GM18502 (cell line): ENCODE results near the gene HSPBAP1.
"Not testable (repeated sequence)": the region's sequence is repeated elsewhere in the genome, so short reads cannot be mapped to it uniquely, and the experiment has no call there.

Experiments used
- ATAC-seq: cut with Tn5 transposase; IDR thresholded peaks from one replicate; pipeline ENCODE4 v1.9.1; 2021; ENCODE audit warnings: mild to moderate bottlenecking; ENCODE audit not compliant: unreplicated experiment, poor library complexity

HSPBAP1 gene

DNA sequence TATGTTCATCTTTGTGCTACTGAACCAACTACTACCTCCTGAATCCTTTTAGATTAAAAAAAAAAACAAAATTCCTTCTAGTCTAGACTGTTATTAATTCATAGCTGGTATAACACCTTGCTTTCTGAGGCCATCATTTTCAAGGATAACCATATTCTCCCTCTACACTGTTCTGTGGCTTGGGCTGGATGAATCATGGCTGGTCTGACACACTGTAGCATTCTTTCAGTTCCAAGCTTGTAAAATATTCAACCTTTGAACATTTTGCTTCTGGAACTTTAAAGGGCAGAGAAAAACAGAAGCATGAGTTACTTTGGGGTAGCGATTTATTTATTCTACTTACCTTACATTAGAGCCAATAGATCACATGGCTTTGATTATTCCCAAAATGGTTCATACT is 7.6 kb downstream of the HSPBAP1 start:
- no peak for ATAC-seq

DNA sequence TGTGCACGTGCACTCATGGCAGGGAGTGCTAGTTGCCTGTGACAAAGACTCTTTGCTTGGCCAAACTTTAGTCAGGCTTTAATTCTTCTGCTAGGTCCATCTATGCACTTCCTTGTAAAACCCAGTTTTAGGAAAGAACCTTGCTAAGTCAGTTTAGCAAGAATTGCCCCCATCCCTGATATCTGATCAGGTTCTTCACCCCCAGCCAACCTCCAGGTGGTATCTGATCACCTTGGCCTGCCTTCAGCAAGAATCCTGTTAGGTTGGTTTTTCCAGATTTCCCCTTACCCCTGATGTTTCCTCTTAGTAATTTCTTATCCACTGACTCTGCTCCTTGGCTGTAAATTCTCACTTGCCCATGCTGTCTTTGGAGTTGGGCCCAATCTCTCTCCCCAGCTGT is 8.4 kb downstream of the HSPBAP1 start:
- no peak for ATAC-seq

DNA sequence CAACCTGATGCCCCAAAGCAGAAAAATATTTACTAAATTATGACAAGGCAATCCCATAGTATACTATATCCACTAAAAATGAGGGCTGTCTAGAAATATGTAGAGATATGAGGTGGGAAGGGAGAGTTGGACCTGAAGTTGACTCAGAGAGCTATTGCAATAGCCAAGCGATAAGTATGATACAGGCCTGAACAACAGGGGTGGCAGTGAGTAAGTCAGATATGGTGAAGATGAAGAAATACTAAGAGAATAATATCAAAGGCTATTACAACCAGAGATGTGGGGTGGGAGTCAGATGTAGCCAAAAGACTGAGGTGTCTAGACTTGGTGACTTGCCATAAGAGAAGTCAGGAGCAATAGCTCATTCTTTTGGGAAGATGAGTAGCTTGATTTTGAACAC is 9.2 kb downstream of the HSPBAP1 start:
- ATAC-seq = no peak

DNA sequence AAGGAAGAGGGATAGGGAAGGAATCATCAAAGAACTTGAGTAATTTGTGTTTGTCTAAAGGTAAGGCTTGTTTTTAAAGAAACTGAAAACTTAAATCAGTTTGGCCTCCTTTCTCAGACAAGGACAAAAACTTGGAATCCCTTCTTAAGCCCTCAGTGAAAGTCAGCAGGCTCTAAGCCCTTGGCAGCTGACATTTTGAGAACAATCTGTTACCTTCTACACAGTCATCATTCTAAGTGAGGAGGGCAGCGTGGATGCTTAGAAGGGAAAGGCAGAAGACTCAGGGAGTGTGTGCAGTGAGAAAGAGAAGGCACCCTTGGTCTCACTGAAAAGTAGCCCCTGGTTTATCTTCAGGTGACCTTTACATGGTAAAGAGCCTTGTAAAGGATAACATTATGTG is 10.8 kb downstream of the HSPBAP1 start:
- ATAC-seq = no peak

DNA sequence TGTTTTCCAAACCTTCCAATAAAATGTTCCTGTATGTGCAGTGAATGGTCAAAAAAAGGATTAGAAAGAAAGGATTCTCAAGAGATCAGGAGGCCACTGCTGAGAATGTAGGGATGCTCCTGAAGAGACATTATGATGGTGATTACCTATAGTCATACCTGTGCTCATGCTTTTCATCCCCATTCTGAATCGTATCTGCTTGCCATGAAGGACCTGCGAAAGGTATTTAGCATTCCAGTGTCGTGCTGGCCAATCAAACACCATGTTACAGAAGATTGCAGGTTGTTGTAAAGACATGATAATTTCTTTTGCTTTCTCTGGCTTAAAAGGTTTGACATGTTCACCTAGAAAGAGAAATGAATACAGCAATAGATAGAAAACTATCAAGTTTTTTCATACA is 16.1 kb downstream of the HSPBAP1 start:
- ATAC-seq = no peak

DNA sequence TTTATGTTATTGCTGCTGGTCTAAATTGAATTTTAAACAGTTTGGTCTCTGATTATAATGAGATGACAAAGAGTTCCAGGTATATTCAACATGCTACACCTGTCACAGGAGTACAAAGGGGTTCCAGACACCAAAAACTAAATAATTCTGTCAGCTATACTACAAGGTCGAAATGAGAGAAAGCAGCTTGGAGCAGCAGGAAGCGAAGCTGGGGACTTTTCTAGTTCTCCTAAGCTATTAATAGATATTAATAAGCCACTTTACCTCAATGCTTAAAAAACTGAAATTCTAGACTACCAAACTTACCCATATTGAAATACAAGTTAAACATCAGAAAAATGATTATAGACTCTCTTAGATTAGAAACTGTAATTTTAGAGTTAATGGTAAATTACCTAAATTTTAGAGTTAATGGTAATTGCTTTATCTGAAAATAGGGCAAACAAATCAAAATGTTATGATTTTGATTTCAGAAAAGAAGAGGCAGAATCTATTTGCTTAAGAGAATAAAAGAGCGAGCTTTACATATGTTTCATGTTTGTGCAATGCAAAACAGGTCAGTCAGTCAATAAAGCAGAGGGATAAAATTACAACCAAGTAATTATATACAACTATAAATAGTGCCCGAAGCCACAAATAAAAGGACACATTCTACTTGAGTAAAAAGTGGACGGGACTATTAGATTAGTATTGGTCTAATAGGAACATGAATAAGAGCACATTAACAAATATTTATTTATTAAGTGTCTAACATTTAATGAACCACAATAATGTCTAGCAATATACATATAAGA is 16.8 kb downstream of the HSPBAP1 start:
- no peak for ATAC-seq

DNA sequence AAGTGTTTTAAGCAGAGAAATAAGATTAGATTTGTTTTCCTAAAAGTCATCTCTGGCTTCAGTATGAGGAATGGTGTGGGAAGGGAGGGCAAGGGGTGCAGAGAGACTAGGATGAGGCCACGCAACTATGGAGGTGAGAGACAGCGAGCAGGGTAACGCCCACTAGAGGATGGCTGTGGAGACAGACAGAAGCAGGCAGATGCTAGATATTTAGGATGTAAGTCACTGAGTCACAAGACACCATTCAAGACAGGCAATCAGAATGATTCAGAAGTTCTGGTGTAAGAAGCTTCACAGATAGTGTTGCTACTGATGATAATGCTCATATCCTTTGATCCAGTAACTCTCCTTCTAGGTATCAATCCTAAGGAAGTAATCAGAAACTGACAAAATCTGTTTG is 19.1 kb downstream of the HSPBAP1 start:
- peak; percentile 16 for ATAC-seq

DNA sequence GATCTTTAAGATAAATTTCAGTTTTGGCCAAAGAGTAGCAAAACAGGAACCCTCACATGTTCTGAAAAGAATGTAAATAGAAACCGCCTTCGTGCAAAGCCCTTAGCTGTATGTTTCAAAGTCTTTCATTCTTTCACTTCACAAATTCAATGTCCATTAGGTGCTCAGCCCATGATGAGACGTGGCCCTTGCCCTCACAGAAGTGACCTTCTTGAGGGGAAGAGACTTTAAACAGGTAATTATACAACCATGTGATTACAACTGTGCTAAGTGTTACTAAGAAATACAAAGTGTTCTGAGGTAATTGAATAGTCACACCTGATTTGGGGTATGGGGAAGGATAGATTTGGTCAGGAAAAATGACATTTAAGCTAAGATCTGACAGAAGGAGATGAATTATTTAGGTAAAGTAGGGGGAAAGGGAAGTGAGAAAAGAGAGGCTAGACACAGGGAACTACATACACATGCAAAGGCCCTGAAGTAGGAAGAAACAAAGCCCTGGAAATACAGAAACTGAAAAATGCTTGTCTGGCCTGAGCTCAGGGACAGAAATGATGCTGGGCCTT is 19.6 kb downstream of the HSPBAP1 start:
- peak; percentile 71 for ATAC-seq

DNA sequence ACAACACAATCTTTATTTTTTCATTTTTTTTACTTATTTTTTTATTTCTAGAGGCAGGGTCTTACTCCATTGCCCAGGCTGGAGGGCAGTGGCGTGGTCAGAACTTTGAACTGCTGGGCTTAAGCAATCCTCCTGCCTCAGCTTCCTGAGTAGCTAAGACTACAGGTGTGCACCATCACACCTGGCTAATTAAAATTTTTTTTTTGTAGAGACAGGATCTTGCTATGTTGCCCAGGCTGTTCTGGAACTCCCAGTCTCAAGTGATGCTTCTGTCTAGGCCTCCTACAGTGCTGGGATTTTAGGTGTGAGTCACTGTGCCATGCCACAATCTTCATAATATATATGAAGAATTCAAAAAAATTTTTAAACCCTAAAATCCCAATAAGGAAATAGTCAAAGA is 20.8 kb downstream of the HSPBAP1 start:
- no peak for ATAC-seq

DNA sequence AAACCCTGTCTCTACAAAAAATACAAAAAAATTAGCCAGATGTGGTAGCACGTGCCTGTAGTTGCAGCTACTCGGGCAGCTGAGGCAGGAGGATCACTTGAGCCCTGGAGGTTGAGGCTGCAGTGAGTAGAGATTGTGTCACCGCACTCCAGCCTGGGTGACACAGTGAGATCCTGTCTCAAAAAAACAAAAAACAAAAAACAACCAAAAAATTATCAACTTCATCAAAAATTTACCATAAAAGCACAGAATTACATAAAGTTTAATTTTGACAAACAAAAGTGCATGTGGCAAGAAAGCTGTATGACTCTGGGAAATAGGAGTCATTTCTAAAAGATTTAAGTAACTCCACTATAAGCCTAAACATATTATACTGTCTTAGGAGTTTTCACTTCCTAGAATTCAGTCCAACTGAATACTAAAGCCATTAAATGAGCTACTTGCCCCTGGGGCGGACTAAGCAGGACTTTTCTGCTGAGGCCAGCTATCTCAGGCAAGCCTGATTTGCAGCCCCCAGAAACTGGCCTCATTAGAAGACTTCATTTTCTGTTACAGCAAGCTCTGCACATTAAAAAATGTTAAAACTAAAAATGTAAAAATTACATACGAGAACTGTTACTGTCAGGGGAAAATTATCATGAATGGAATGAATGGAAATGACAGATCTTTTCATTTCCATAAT is 23.0 kb downstream of the HSPBAP1 start:
- ATAC-seq = no peak

DNA sequence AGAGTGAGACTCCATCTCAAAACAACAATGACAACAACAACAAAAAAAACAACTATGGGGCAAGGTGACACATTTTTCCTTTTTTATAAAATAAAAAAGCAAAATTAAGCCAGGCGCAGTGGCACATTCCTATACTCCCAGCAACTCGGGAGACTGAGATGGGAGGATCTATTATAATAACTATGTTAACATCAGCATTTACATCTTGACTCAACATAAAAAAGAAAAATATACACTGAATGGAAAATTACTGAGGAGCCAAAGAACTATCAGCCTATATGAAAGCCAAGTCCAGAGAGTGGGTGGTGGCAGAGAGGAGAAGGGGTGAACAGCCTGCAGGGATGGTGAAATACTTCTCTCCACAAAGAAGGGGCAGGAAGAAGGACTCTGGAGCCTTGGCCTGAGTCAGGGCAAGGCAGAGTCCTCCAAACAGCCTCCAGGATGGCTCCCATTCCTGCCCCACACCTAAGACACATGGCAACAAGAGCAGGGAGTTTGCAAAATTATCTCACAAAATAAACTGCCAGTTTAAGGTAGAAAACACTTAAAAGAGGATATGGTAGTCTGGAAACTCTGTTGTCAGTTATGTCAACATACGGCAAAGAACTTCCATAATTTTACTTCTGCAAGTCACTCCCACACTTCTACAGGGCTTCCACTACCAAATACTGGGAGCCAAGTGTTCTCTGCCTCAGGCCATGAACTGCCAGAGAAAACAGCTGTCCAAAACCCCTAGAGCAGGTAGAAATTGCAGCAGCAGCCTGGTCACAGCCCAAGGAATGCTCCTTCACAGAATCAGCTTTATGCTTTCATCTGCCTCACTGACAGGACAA is 25.9 kb downstream of the HSPBAP1 start:
- no peak for ATAC-seq

DNA sequence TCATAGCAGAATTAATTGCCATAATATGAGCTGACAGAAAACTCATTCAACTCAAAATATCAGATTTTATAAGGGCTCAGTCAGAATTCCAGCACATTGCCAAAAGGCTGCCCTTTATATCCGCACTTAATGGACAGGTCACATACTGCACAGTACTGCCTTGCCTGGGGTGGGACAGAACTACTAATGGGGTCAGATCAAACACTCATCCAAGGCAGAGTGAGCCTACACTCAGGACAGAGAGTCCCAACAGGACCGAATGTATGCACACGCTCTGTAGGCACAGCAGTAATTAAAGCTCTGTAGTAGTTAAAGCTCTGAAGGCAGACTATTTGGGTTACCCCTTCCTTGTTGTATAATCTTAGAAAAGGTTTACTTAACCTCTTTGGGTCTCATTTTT is 27.2 kb downstream of the HSPBAP1 start:
- ATAC-seq = no peak

DNA sequence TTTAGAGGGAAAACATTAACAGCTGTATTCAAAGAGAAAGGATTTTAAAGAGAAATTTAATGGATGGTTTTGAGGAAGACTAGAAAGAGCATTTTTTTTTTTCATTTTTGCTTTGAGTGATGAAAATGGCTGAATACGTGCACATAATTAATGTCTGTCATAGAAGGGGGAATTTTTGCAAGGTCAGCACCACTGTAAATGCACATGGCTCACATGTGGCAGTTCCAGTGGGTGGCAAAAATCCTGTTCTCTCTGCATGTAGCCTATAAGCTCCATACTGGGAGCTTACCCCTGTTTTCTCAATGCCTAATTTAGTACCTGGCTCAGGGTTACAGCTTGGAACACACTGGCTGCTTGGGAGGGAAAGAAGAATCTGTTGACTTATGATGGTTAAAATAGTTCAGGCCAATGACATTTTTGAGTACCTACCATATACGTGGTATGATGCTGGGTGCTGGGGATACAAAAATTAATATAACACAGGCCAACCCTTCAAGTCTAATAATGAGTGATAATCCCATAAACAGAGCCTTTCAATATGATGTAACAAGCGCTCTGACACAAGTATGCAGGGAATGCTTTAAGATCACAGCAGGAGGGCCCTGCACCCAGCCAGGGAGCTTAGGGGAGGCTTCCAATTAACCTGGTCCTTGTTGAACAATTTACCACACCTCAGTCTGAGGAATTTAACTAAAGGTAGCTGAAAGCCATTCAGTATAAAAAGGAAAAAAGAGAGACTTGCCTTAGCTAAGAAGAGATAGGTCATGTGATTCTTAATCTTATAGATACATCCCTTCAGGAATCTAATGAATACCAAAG is 33.0 kb downstream of the HSPBAP1 start:
- ATAC-seq = no peak

DNA sequence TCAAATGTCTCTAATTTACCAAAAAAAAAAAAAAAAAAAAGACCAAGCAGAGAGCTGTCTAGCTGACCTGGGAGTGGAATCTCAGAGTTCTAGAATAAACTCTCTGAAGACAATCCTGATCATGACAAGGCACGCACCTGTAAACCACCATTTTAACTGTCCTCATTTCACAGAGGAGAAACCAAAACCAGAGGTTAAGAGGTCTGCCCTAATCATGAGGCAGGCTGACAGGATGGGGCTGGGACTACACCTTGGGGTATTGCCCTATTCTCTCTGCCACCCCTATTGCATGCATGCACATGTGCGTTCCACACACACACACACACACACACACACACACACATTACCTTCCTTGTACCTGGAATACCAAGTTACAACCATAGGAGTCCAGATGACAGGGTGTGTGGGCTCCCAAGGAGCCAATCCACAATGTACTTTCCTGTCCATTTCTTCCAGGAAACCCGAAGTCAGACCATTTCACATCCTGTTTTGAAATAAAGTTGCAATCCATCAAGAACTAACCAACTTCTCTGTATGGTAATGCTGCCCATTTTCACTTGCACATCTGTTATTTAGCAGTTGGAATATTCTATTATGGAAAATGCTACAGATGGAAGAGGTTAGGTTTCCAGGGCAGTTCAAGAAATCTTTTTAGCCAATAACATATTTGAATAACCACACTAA is 34.6 kb downstream of the HSPBAP1 start:
- no peak for ATAC-seq

DNA sequence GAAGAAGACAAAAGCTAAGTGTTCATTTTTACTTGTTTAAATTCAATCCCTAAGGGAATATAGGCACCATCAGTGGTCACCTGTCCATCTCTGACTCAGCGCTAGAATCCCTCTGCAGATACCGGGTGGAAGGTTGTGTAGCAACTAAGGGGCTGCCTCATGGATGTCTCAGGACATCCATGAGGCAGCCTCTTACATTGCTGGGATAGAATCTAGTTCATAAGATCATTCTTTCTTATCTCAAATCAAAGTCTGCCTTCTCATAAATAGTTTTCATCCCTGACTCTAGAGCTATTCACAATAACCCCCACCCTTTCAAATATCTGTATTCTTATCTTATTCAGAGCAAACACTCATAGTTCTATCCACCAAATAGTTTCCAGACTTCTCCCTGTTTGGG is 38.1 kb downstream of the HSPBAP1 start:
- no peak for ATAC-seq

DNA sequence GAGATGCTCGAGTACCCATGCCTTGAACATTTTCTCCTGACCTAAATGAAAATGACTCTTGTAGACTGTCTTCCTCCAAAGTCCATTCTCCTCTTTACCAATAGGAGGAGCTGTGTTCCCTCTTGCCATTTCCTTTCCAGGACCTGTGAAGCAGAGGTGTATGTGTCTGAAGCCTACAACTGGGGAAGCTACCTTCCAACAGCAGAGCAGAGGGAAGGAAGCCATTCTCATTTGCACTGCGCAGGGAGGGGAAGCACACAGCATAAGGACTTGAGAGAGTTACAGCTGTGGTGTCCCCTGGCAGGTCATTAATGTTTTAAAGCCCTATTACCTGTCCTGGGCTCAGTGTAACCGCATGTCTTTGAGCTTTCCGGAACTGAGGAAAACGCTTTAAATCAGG is 38.7 kb downstream of the HSPBAP1 start:
- ATAC-seq = peak; percentile 73

DNA sequence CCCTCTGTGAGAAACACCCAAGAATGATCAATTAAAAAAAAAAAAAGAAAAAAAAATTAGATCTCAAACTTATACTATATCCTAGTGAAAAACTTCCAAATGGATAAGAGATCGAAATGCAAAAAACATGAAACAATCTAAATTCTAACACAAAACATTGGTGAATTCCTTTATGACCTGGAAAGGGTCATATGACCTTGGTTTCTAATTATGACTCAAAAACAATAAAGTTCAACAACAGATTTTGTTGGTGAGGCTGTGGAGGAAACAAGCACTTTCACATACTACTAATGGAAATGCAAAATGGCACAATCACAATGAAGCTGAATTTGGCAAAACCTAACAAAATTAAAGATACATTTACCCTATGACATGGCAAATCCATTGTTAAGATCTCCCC is 45.3 kb downstream of the HSPBAP1 start:
- no peak for ATAC-seq

DNA sequence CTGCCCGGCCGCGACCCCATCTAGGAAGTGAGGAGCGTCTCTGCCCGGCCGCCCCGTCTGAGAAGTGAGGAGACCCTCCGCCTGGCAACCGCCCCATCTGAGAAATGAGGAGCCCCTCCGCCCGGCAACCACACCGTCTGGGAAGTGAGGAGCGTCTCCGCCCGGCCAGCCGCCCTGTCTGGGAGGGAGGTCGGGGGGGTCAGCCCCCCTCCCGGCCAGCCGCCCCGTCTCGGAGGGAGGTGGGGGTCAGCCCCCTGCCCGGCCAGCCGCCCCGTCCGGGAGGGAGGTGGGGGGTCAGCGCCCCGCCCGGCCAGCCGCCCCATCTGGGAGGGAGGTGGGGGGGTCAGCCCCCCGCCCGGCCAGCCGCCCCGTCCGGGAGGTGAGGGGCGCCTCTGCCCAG is 46.3 kb downstream of the HSPBAP1 start:
- ATAC-seq = not testable (repeated sequence)

DNA sequence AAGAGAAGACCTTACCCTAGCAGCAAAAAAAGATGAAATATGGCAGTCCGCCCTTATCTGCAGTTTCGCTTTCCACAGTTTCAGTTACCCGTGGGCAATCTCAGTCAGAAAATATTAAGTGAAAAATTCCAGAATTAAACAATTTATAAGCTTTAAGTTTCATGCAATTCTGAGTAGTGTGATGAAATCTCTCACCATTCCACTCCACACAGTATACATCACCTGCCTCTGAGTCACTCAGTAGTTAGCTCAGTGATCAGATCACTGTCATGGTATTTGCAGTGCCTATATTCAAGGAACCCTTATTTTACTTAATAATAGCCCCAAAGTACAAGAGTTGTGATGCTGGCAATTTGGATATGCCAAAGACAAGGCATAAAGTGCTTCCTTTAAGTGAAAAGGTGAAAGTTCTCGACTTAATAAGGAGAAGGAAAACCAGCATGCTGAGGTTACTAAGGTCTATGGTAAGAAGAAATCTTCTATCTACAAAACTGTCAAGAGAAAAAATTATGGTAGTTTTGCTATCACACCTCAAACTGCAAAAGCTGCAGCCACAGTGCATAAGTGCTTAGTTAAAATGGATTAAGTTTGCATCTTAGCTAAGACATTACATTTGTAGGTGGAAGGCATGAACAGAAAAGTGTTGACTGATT is 48.1 kb downstream of the HSPBAP1 start:
- ATAC-seq = no peak
